Lower leg skin (tissue), 3 donors: ENCODE results near the gene OLFM4.

Experiments
- POLR2A ChIP-seq, 2 donors: fragments of 450-650 bp; IDR thresholded peaks; one replicate each; pipeline ENCODE4 v1.6.1; 2016 to 2017; ENCODE audit warnings: antibody characterized with exemption in 2 of 2, mild to moderate bottlenecking in 1 of 2, moderate library complexity in 1 of 2
- TF ChIP-seq, protein P1 (sequence below), 3 donors: fragments of 450-650 bp; IDR thresholded peaks; one replicate each; pipeline ENCODE4 v1.5.1; 2016; ENCODE audit warnings: antibody characterized with exemption in 3 of 3, mild to moderate bottlenecking in 3 of 3, moderate library complexity in 2 of 3

DNA sequence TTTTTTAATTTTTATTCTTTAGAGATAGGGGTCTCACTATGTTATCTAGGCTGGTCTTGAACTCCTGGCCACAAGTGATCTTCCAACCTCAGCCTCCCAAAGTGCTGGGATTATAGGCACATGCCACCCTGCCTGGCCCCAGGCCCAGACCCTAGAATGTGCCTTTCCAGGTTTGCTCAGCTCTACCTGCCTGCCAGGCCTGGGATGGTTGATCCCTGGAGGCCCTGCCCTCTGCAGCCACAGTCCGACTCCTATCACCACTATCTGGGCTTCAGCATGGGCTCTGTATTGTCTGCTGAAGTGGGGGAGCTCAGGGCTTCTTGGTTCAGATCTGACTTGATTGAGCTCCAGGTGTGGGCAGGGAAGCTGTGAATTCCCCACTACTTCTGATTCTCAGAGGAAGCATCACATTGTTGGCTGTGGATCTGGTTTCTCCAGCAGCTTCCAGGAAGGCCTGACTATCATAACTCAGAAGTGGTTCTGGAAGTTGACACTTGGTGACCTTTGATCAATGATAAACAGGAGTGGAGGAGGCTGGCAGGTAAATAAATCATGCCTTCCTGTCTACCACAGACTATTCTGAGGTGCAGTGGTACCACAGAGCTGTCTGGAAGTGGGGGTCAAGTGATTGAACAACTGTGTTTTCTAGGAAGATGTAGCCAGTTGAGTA is 71.9 kb downstream of the OLFM4 start:
- no peak for TF ChIP-seq POLR2A (IDR thresholded peaks at IDR 0.05)
- TF ChIP-seq, protein P1, sequence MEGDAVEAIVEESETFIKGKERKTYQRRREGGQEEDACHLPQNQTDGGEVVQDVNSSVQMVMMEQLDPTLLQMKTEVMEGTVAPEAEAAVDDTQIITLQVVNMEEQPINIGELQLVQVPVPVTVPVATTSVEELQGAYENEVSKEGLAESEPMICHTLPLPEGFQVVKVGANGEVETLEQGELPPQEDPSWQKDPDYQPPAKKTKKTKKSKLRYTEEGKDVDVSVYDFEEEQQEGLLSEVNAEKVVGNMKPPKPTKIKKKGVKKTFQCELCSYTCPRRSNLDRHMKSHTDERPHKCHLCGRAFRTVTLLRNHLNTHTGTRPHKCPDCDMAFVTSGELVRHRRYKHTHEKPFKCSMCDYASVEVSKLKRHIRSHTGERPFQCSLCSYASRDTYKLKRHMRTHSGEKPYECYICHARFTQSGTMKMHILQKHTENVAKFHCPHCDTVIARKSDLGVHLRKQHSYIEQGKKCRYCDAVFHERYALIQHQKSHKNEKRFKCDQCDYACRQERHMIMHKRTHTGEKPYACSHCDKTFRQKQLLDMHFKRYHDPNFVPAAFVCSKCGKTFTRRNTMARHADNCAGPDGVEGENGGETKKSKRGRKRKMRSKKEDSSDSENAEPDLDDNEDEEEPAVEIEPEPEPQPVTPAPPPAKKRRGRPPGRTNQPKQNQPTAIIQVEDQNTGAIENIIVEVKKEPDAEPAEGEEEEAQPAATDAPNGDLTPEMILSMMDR (IDR thresholded peaks at IDR 0.05), result no peak
